Astrocyte (in vitro differentiated cells and primary cell): ENCODE results near the gene WDHD1. TPM values are rescaled to one million over a fixed set of nuclear protein-coding genes. Genes with fewer than 3 reads are reported as not detected.

Experiments used
- DNase-seq: peaks from one replicate; pipeline ENCODE4 v3.0.0-alpha.2; 2010; ENCODE audit warnings: low read depth
- FAIRE-seq: peaks from 2 replicates; lab custom pipeline; 2011; peaks lifted over from hg19 to GRCh38; lab: Jason Lieb, UNC
- H2AFZ ChIP-seq: 2 replicates; pipeline ENCODE4 v1.6.0; 2012; ENCODE audit warnings: low read depth, low read length, inconsistent platforms
- H3K27ac ChIP-seq: 2 replicates; pipeline ENCODE4 v1.5.1; 2011; ENCODE audit warnings: low read depth, low read length, inconsistent platforms
- H3K27me3 ChIP-seq: 2 replicates; pipeline ENCODE4 v1.6.0; 2011; ENCODE audit warnings: low read length, inconsistent platforms; ENCODE audit not compliant: insufficient read depth
- H3K36me3 ChIP-seq: 2 replicates; pipeline ENCODE4 v1.5.1; 2011; ENCODE audit warnings: low read length, inconsistent platforms; ENCODE audit not compliant: insufficient read depth
- H3K4me1 ChIP-seq: 2 replicates; pipeline ENCODE4 v1.5.1; 2011; ENCODE audit warnings: low read length, inconsistent platforms; ENCODE audit not compliant: insufficient read depth
- H3K4me2 ChIP-seq: 2 replicates; pipeline ENCODE4 v1.6.0; 2012; ENCODE audit warnings: low read length, inconsistent platforms
- H3K4me3 ChIP-seq: 2 replicates; pipeline ENCODE4 v1.5.1; 2011; ENCODE audit warnings: low read depth, mild to moderate bottlenecking, low read length, inconsistent platforms; ENCODE audit not compliant: insufficient read depth
- H3K79me2 ChIP-seq: 2 replicates; pipeline ENCODE4 v1.6.0; 2012; ENCODE audit warnings: mild to moderate bottlenecking, low read length, inconsistent platforms; ENCODE audit not compliant: insufficient read depth
- H3K9ac ChIP-seq: 2 replicates; pipeline ENCODE4 v1.6.0; 2012; ENCODE audit warnings: mild to moderate bottlenecking, low read length, inconsistent platforms
- H3K9me3 ChIP-seq: 2 replicates; pipeline ENCODE4 v1.5.1; 2012; ENCODE audit warnings: low read depth, mild to moderate bottlenecking, low read length, inconsistent platforms; ENCODE audit not compliant: insufficient read depth
- H4K20me1 ChIP-seq: 2 replicates; pipeline ENCODE4 v1.6.0; 2012; ENCODE audit warnings: low read length, inconsistent platforms; ENCODE audit not compliant: insufficient read depth
- H3K27ac Mint-ChIP-seq: one replicate; pipeline ENCODE4 v1.8.0; 2021; ENCODE audit warnings: mild to moderate bottlenecking, mixed read lengths; ENCODE audit not compliant: unreplicated experiment
- H3K27me3 Mint-ChIP-seq: one replicate; pipeline ENCODE4 v1.8.0; 2021; ENCODE audit warnings: low read depth, mixed read lengths; ENCODE audit not compliant: unreplicated experiment
- H3K36me3 Mint-ChIP-seq: one replicate; pipeline ENCODE4 v1.8.0; 2021; ENCODE audit warnings: low read depth, mixed read lengths; ENCODE audit not compliant: unreplicated experiment
- H3K4me1 Mint-ChIP-seq: one replicate; pipeline ENCODE4 v1.8.0; 2021; ENCODE audit warnings: low read depth, mixed read lengths; ENCODE audit not compliant: unreplicated experiment
- H3K4me3 Mint-ChIP-seq: one replicate; pipeline ENCODE4 v1.8.0; 2021; ENCODE audit warnings: mild to moderate bottlenecking, moderate library complexity, mixed read lengths; ENCODE audit not compliant: unreplicated experiment
- H3K9me3 Mint-ChIP-seq: one replicate; pipeline ENCODE4 v1.8.0; 2021; ENCODE audit warnings: mild to moderate bottlenecking, mixed read lengths; ENCODE audit not compliant: unreplicated experiment
- EZH2 ChIP-seq: IDR thresholded peaks from 2 replicates; pipeline ENCODE4 v1.6.1; 2012; ENCODE audit warnings: mild to moderate bottlenecking, low read length, inconsistent platforms; ENCODE audit not compliant: insufficient read depth
- total RNA-seq: library from RNA; stranded (reverse); gene quantifications from 2 replicates; pipeline ENCODE4 v1.2.1, GENCODE V29; 2021
- TF ChIP-seq, protein P1 (sequence below): IDR thresholded peaks from 2 replicates; pipeline ENCODE4 v1.5.1; 2011; ENCODE audit warnings: low read depth, mild to moderate bottlenecking, inconsistent platforms, low read length, moderate library complexity; ENCODE audit not compliant: insufficient read depth

The WDHD1 gene
- total RNA-seq, 1 donor from 2014 or later: 9.3 TPM

- Histone ChIP-seq H3K9me3 (no peaks in the 10 kb centered on the region), H3K9ac (no peak overlapping the region), H3K27ac (no peak overlapping the region), H3K27me3 (no peaks in the 10 kb centered on the region), H3K4me2 (no peak overlapping the region), H3K79me2 (no peaks in the 10 kb centered on the region), H3K4me3 (no peak overlapping the region), H4K20me1 (no peaks in the 10 kb centered on the region), H2AFZ (no peak overlapping the region), H3K36me3 (no peaks in the 10 kb centered on the region), H3K4me1 (no peaks in the 10 kb centered on the region)
- Mint-ChIP-seq H3K36me3 (peaks cover 1% of the 10 kb centered on the region), H3K4me3 (no peak overlapping the region), H3K4me1 (no peaks in the 10 kb centered on the region), H3K27me3 (peaks cover 2% of the 10 kb centered on the region), H3K27ac (no peak overlapping the region), H3K9me3 (no peaks in the 10 kb centered on the region)
- TF ChIP-seq EZH2: no peak
- TF ChIP-seq, protein P1, sequence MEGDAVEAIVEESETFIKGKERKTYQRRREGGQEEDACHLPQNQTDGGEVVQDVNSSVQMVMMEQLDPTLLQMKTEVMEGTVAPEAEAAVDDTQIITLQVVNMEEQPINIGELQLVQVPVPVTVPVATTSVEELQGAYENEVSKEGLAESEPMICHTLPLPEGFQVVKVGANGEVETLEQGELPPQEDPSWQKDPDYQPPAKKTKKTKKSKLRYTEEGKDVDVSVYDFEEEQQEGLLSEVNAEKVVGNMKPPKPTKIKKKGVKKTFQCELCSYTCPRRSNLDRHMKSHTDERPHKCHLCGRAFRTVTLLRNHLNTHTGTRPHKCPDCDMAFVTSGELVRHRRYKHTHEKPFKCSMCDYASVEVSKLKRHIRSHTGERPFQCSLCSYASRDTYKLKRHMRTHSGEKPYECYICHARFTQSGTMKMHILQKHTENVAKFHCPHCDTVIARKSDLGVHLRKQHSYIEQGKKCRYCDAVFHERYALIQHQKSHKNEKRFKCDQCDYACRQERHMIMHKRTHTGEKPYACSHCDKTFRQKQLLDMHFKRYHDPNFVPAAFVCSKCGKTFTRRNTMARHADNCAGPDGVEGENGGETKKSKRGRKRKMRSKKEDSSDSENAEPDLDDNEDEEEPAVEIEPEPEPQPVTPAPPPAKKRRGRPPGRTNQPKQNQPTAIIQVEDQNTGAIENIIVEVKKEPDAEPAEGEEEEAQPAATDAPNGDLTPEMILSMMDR: no peak
- no peak for FAIRE-seq
- no peak for DNase-seq
Observed at GRCh38 chr14:54931598-54932340, 95.1 kb downstream of the WDHD1 start.

DNA sequence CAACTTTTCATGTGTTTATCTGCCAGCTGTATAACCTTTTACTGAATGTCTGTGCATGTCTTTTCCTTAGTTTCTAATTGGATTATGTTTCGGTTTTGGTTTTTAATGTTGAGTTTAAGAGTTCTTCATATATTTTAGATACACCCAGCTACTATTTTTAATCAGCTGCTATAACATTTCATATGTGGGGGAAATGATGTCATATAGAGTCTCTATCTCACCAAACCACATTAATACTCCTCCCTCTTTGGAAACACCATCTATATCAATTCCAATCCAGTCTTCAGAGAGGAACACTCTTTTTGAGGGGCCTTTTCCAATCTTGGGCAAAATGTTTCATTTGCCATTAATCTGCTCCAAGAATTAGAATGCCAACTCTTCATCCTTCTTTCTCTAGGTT is 95.8 kb downstream of the WDHD1 start:
- Mint-ChIP-seq H3K4me3 (no peak overlapping the region), H3K27ac (no peak overlapping the region), H3K9me3 (no peaks in the 10 kb centered on the region), H3K4me1 (no peaks in the 10 kb centered on the region), H3K36me3 (peaks cover 1% of the 10 kb centered on the region), H3K27me3 (peaks cover 2% of the 10 kb centered on the region)
- Histone ChIP-seq H3K27me3 (no peaks in the 10 kb centered on the region), H3K4me3 (no peak overlapping the region), H3K4me1 (no peaks in the 10 kb centered on the region), H2AFZ (no peak overlapping the region), H3K9ac (no peak overlapping the region), H3K4me2 (no peak overlapping the region), H4K20me1 (no peaks in the 10 kb centered on the region), H3K79me2 (no peaks in the 10 kb centered on the region), H3K9me3 (no peaks in the 10 kb centered on the region), H3K27ac (no peak overlapping the region), H3K36me3 (no peaks in the 10 kb centered on the region)
- TF ChIP-seq, protein P1: no peak
- TF ChIP-seq EZH2: no peak
- DNase-seq (no peak), FAIRE-seq (no peak)

GRCh38 chr14:54929556-54929955 is 97.3 kb downstream of the WDHD1 start:
- no peak overlapping the region for H3K9ac ChIP-seq
- no peak for TF ChIP-seq EZH2
- TF ChIP-seq, protein P1: no peak
- H2AFZ ChIP-seq: no peak overlapping the region
- FAIRE-seq (no peak), DNase-seq (no peak)
- no peak overlapping the region for H3K27ac ChIP-seq
- Mint-ChIP-seq H3K27me3 (peaks cover 2% of the 10 kb centered on the region), H3K9me3 (no peaks in the 10 kb centered on the region), H3K36me3 (peaks cover 1% of the 10 kb centered on the region), H3K4me3 (no peak overlapping the region), H3K27ac (no peak overlapping the region), H3K4me1 (no peaks in the 10 kb centered on the region)
- no peaks in the 10 kb centered on the region for H3K27me3 ChIP-seq
- H4K20me1 ChIP-seq: no peaks in the 10 kb centered on the region
- H3K4me3 ChIP-seq: no peak overlapping the region
- H3K36me3 ChIP-seq: no peaks in the 10 kb centered on the region
- H3K79me2 ChIP-seq: no peaks in the 10 kb centered on the region
- H3K9me3 ChIP-seq: no peaks in the 10 kb centered on the region
- H3K4me1 ChIP-seq: no peaks in the 10 kb centered on the region
- H3K4me2 ChIP-seq: no peak overlapping the region
